Measurements from ENCODE around the gene ADM2.

DNA sequence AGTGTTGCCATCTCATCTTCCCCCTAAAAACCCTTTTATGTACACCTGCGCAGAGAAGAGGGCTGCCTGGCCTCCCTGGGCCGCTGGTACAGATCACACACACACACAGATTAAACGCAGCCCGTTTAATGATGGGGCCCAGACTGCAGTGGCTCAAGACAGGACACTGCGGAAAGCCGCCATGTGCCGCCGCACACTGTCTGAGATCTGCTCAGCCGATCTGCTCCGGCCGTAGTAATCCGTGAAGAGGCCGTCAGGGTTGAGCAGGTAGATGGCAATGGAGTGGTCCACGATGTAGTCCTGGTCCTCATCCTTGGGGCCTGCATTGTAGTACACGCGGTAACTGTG lies 42.1 kb downstream of the ADM2 start:
- TF ChIP-seq FOXP2 (optimal IDR thresholded peaks at IDR 0.05; ENCODE audit: control extremely low read depth, extremely low read length, insufficient read depth): no peak
- TF ChIP-seq EZH2 (IDR thresholded peaks at IDR 0.05): no peak
- TF ChIP-seq POLR2AphosphoS5 (IDR thresholded peaks at IDR 0.05; ENCODE audit: borderline replicate concordance, low read depth, low read length): no peak

Data from SK-N-MC (cell line).